Astrocyte (in vitro differentiated cells and primary cell): Measurements from ENCODE around the gene CCDC184. TPM values are rescaled to one million over a fixed set of nuclear protein-coding genes. Genes with fewer than 3 reads are reported as not detected.

Experiments used
- DNase-seq: peaks from one replicate; pipeline ENCODE4 v3.0.0-alpha.2; 2010; ENCODE audit warnings: low read depth
- FAIRE-seq: peaks from 2 replicates; lab custom pipeline; 2011; peaks lifted over from hg19 to GRCh38; lab: Jason Lieb, UNC
- H2AFZ ChIP-seq: 2 replicates; pipeline ENCODE4 v1.6.0; 2012; ENCODE audit warnings: low read depth, low read length, inconsistent platforms
- H3K27ac ChIP-seq: 2 replicates; pipeline ENCODE4 v1.5.1; 2011; ENCODE audit warnings: low read depth, low read length, inconsistent platforms
- H3K27me3 ChIP-seq: 2 replicates; pipeline ENCODE4 v1.6.0; 2011; ENCODE audit warnings: low read length, inconsistent platforms; ENCODE audit not compliant: insufficient read depth
- H3K36me3 ChIP-seq: 2 replicates; pipeline ENCODE4 v1.5.1; 2011; ENCODE audit warnings: low read length, inconsistent platforms; ENCODE audit not compliant: insufficient read depth
- H3K4me1 ChIP-seq: 2 replicates; pipeline ENCODE4 v1.5.1; 2011; ENCODE audit warnings: low read length, inconsistent platforms; ENCODE audit not compliant: insufficient read depth
- H3K4me2 ChIP-seq: 2 replicates; pipeline ENCODE4 v1.6.0; 2012; ENCODE audit warnings: low read length, inconsistent platforms
- H3K4me3 ChIP-seq: 2 replicates; pipeline ENCODE4 v1.5.1; 2011; ENCODE audit warnings: low read depth, mild to moderate bottlenecking, low read length, inconsistent platforms; ENCODE audit not compliant: insufficient read depth
- H3K79me2 ChIP-seq: 2 replicates; pipeline ENCODE4 v1.6.0; 2012; ENCODE audit warnings: mild to moderate bottlenecking, low read length, inconsistent platforms; ENCODE audit not compliant: insufficient read depth
- H3K9ac ChIP-seq: 2 replicates; pipeline ENCODE4 v1.6.0; 2012; ENCODE audit warnings: mild to moderate bottlenecking, low read length, inconsistent platforms
- H3K9me3 ChIP-seq: 2 replicates; pipeline ENCODE4 v1.5.1; 2012; ENCODE audit warnings: low read depth, mild to moderate bottlenecking, low read length, inconsistent platforms; ENCODE audit not compliant: insufficient read depth
- H4K20me1 ChIP-seq: 2 replicates; pipeline ENCODE4 v1.6.0; 2012; ENCODE audit warnings: low read length, inconsistent platforms; ENCODE audit not compliant: insufficient read depth
- H3K27ac Mint-ChIP-seq: one replicate; pipeline ENCODE4 v1.8.0; 2021; ENCODE audit warnings: mild to moderate bottlenecking, mixed read lengths; ENCODE audit not compliant: unreplicated experiment
- H3K27me3 Mint-ChIP-seq: one replicate; pipeline ENCODE4 v1.8.0; 2021; ENCODE audit warnings: low read depth, mixed read lengths; ENCODE audit not compliant: unreplicated experiment
- H3K36me3 Mint-ChIP-seq: one replicate; pipeline ENCODE4 v1.8.0; 2021; ENCODE audit warnings: low read depth, mixed read lengths; ENCODE audit not compliant: unreplicated experiment
- H3K4me1 Mint-ChIP-seq: one replicate; pipeline ENCODE4 v1.8.0; 2021; ENCODE audit warnings: low read depth, mixed read lengths; ENCODE audit not compliant: unreplicated experiment
- H3K4me3 Mint-ChIP-seq: one replicate; pipeline ENCODE4 v1.8.0; 2021; ENCODE audit warnings: mild to moderate bottlenecking, moderate library complexity, mixed read lengths; ENCODE audit not compliant: unreplicated experiment
- H3K9me3 Mint-ChIP-seq: one replicate; pipeline ENCODE4 v1.8.0; 2021; ENCODE audit warnings: mild to moderate bottlenecking, mixed read lengths; ENCODE audit not compliant: unreplicated experiment
- CTCF ChIP-seq: IDR thresholded peaks from 2 replicates; pipeline ENCODE4 v1.5.1; 2011; ENCODE audit warnings: low read depth, mild to moderate bottlenecking, inconsistent platforms, low read length, moderate library complexity; ENCODE audit not compliant: insufficient read depth
- EZH2 ChIP-seq: IDR thresholded peaks from 2 replicates; pipeline ENCODE4 v1.6.1; 2012; ENCODE audit warnings: mild to moderate bottlenecking, low read length, inconsistent platforms; ENCODE audit not compliant: insufficient read depth
- total RNA-seq: library from RNA; stranded (reverse); gene quantifications from 2 replicates; pipeline ENCODE4 v1.2.1, GENCODE V29; 2021

CCDC184 gene
- total RNA-seq, 1 donor from 2014 or later, result 3.3 TPM

GRCh38 chr12:48185181-48185919, 1.9 kb downstream of the CCDC184 start:
- Histone ChIP-seq H3K4me1 (peaks cover 6% of the 10 kb centered on the region), H3K79me2 (no peaks in the 10 kb centered on the region), H3K27ac (no peak overlapping the region), H3K27me3 (peaks cover 31% of the 10 kb centered on the region), H4K20me1 (no peaks in the 10 kb centered on the region), H3K4me3 (no peak overlapping the region), H2AFZ (no peak overlapping the region), H3K9me3 (no peaks in the 10 kb centered on the region), H3K36me3 (no peaks in the 10 kb centered on the region), H3K9ac (no peak overlapping the region), H3K4me2 (peak overlapping the region; percentile 98)
- FAIRE-seq, result no peak
- peak overlapping the region; percentile 92 for H3K4me3 Mint-ChIP-seq
- peaks cover 55% of the 10 kb centered on the region for H3K27me3 Mint-ChIP-seq
- H3K27ac Mint-ChIP-seq, result no peak overlapping the region
- TF ChIP-seq EZH2 (no peak), CTCF (no peak)
- no peak for DNase-seq
- H3K9me3 Mint-ChIP-seq, result no peaks in the 10 kb centered on the region
- H3K4me1 Mint-ChIP-seq, result peaks cover 7% of the 10 kb centered on the region
- H3K36me3 Mint-ChIP-seq, result no peaks in the 10 kb centered on the region

GRCh38 chr12:48187916-48188695, 4.7 kb downstream of the CCDC184 start:
- H3K27ac ChIP-seq, result no peak overlapping the region
- no peaks in the 10 kb centered on the region for H3K79me2 ChIP-seq
- H2AFZ ChIP-seq, result no peak overlapping the region
- no peak for DNase-seq
- no peak overlapping the region for H3K4me3 ChIP-seq
- H3K4me1 ChIP-seq, result peaks cover 6% of the 10 kb centered on the region
- no peak overlapping the region for H3K4me3 Mint-ChIP-seq
- FAIRE-seq, result no peak
- H3K36me3 ChIP-seq, result no peaks in the 10 kb centered on the region
- peaks cover 38% of the 10 kb centered on the region for H3K27me3 Mint-ChIP-seq
- no peak overlapping the region for H3K4me2 ChIP-seq
- H3K4me1 Mint-ChIP-seq, result peaks cover 7% of the 10 kb centered on the region
- no peaks in the 10 kb centered on the region for H4K20me1 ChIP-seq
- H3K9me3 Mint-ChIP-seq, result no peaks in the 10 kb centered on the region
- no peak for TF ChIP-seq CTCF
- no peaks in the 10 kb centered on the region for H3K9me3 ChIP-seq
- H3K27me3 ChIP-seq, result peaks cover 26% of the 10 kb centered on the region
- H3K9ac ChIP-seq, result no peak overlapping the region
- H3K36me3 Mint-ChIP-seq, result no peaks in the 10 kb centered on the region
- no peak overlapping the region for H3K27ac Mint-ChIP-seq
